Hematopoietic multipotent progenitor cell treated with erythropoietin and hydrocortisone succinate and interleukin-3 and kit ligand, for 8 days (in vitro differentiated cells): ENCODE data around the gene C3orf80.
"Not testable (repeated sequence)": the region's sequence is repeated elsewhere in the genome, so short reads cannot be mapped to it uniquely, and the experiment has no call there.

ENCODE experiments used
- DNase-seq: peaks from one replicate; pipeline ENCODE4 v3.0.0-alpha.2; 2015

Gene C3orf80

GRCh38 chr3:160225176-160226025 lies at the start of gene C3orf80:
Gene C3orf80 (plus strand): TSS chr3:160225422. CDS start chr3:160225636, 214 bp downstream.
- DNase-seq, result peak; percentile 76

- no peak for DNase-seq
Measured at GRCh38 chr3:160176923-160177322, 48.3 kb upstream of the C3orf80 start.

GRCh38 chr3:160178661-160179060 lies 46.6 kb upstream of the C3orf80 start:
- not testable (repeated sequence) for DNase-seq

- not testable (repeated sequence) for DNase-seq
Measured at GRCh38 chr3:160179403-160179802, 45.8 kb upstream of the C3orf80 start.

- DNase-seq, result no peak
Measured at GRCh38 chr3:160179906-160180305, 45.3 kb upstream of the C3orf80 start.

GRCh38 chr3:160180581-160181216 lies 44.5 kb upstream of the C3orf80 start:
- DNase-seq, result peak; percentile 13

GRCh38 chr3:160183345-160184076 lies 41.7 kb upstream of the C3orf80 start:
- peak; percentile 19 for DNase-seq

GRCh38 chr3:160184655-160185054 lies 40.6 kb upstream of the C3orf80 start:
- DNase-seq, result peak; percentile 54

- no peak for DNase-seq
Measured at GRCh38 chr3:160185751-160186150, 39.5 kb upstream of the C3orf80 start.

- DNase-seq, result no peak
Measured at GRCh38 chr3:160187288-160187687, 37.9 kb upstream of the C3orf80 start.

GRCh38 chr3:160192310-160193029 lies 32.8 kb upstream of the C3orf80 start:
- DNase-seq, result no peak

GRCh38 chr3:160193644-160194192 lies 31.5 kb upstream of the C3orf80 start:
- DNase-seq, result no peak

GRCh38 chr3:160194438-160194837 lies 30.8 kb upstream of the C3orf80 start:
- no peak for DNase-seq

GRCh38 chr3:160195106-160195505 lies 30.1 kb upstream of the C3orf80 start:
- DNase-seq, result no peak

GRCh38 chr3:160196511-160197104 lies 28.6 kb upstream of the C3orf80 start:
- no peak for DNase-seq

GRCh38 chr3:160199108-160199507 lies 26.1 kb upstream of the C3orf80 start:
- DNase-seq, result no peak

- DNase-seq, result no peak
Measured at GRCh38 chr3:160200353-160200752, 24.9 kb upstream of the C3orf80 start.

- not testable (repeated sequence) for DNase-seq
Measured at GRCh38 chr3:160204396-160205011, 20.7 kb upstream of the C3orf80 start.

- no peak for DNase-seq
Measured at GRCh38 chr3:160205606-160206005, 19.6 kb upstream of the C3orf80 start.

- DNase-seq, result no peak
Measured at GRCh38 chr3:160210341-160210740, 14.9 kb upstream of the C3orf80 start.

GRCh38 chr3:160210799-160211221 lies 14.4 kb upstream of the C3orf80 start:
- DNase-seq, result peak; percentile 55

- no peak for DNase-seq
Measured at GRCh38 chr3:160213191-160213590, 12.0 kb upstream of the C3orf80 start.
